H9 (cell line): ENCODE results near the gene UBE2N. TPM values are rescaled to one million over a fixed set of nuclear protein-coding genes. Genes with fewer than 3 reads are reported as not detected.

Source experiments
- DNase-seq: peaks from one replicate; pipeline ENCODE4 v3.0.0-alpha.2; 2017
- H2AFZ ChIP-seq: one replicate; pipeline ENCODE4 v1.6.1; 2013; ENCODE audit warnings: mild to moderate bottlenecking, low read length, control low read depth, moderate library complexity
- H2AK5ac ChIP-seq: 2 replicates; pipeline ENCODE4 v1.6.1; 2013; ENCODE audit warnings: low read length, control low read depth, mixed read lengths; ENCODE audit not compliant: insufficient read length
- H2BK120ac ChIP-seq: one replicate; pipeline ENCODE4 v1.6.1; 2013; ENCODE audit warnings: low read depth, mild to moderate bottlenecking, low read length, control low read depth, inconsistent platforms; ENCODE audit not compliant: poor library complexity, severe bottlenecking
- H2BK12ac ChIP-seq: 2 replicates; pipeline ENCODE4 v1.6.1; 2013; ENCODE audit warnings: low read length, control low read depth, mixed read lengths, low read depth; ENCODE audit not compliant: insufficient read length
- H2BK15ac ChIP-seq: 2 replicates; pipeline ENCODE4 v1.6.1; 2013; ENCODE audit warnings: low read depth, low read length, control low read depth
- H2BK20ac ChIP-seq: one replicate; pipeline ENCODE4 v1.6.1; 2013; ENCODE audit warnings: low read depth, mild to moderate bottlenecking, low read length, control low read depth, inconsistent platforms; ENCODE audit not compliant: poor library complexity, severe bottlenecking
- H2BK5ac ChIP-seq: 2 replicates; pipeline ENCODE4 v1.6.1; 2013; ENCODE audit warnings: low read length, control low read depth, mixed read lengths; ENCODE audit not compliant: insufficient read length
- H3K14ac ChIP-seq: 2 replicates; pipeline ENCODE4 v1.6.1; 2013; ENCODE audit warnings: low read length, control low read depth; ENCODE audit not compliant: insufficient read depth
- H3K18ac ChIP-seq: 2 replicates; pipeline ENCODE4 v1.6.1; 2013; ENCODE audit warnings: low read depth, mild to moderate bottlenecking, mixed read lengths, low read length, control low read depth; ENCODE audit not compliant: insufficient read length
- H3K23ac ChIP-seq: 2 replicates; pipeline ENCODE4 v1.6.1; 2013; ENCODE audit warnings: low read length, control low read depth, mixed read lengths, low read depth; ENCODE audit not compliant: insufficient read length
- H3K23me2 ChIP-seq: 2 replicates; pipeline ENCODE4 v1.6.1; 2013; ENCODE audit warnings: low read depth, mild to moderate bottlenecking, mixed read lengths, low read length, control low read depth; ENCODE audit not compliant: insufficient read length, poor library complexity, severe bottlenecking
- H3K27ac ChIP-seq: 2 replicates; pipeline ENCODE4 v1.5.1; 2013; ENCODE audit warnings: low read length, control low read depth, mixed read lengths, low read depth; ENCODE audit not compliant: insufficient read length
- H3K27me3 ChIP-seq: 2 replicates; pipeline ENCODE4 v1.6.1; 2013; ENCODE audit warnings: low read length, control low read depth, inconsistent platforms; ENCODE audit not compliant: insufficient read depth
- H3K4ac ChIP-seq: 2 replicates; pipeline ENCODE4 v1.6.1; 2013; ENCODE audit warnings: low read depth, mild to moderate bottlenecking, control low read depth, inconsistent platforms, low read length, moderate library complexity
- H3K4me1 ChIP-seq: 2 replicates; pipeline ENCODE4 v1.6.1; 2013; ENCODE audit warnings: low read length, control low read depth, inconsistent platforms; ENCODE audit not compliant: insufficient read depth
- H3K4me2 ChIP-seq: 2 replicates; pipeline ENCODE4 v1.6.1; 2013; ENCODE audit warnings: low read length, control low read depth, mixed read lengths; ENCODE audit not compliant: insufficient read length, insufficient read depth
- H3K56ac ChIP-seq: 2 replicates; pipeline ENCODE4 v1.6.1; 2013; ENCODE audit warnings: low read depth, mild to moderate bottlenecking, mixed read lengths, low read length, control low read depth; ENCODE audit not compliant: insufficient read length
- H3K79me1 ChIP-seq: 2 replicates; pipeline ENCODE4 v1.6.1; 2013; ENCODE audit warnings: low read depth, mild to moderate bottlenecking, moderate library complexity, low read length, control low read depth, inconsistent platforms; ENCODE audit not compliant: insufficient read depth, poor library complexity, severe bottlenecking
- H3K79me2 ChIP-seq: 2 replicates; pipeline ENCODE4 v1.6.1; 2013; ENCODE audit warnings: low read length, control low read depth, inconsistent platforms; ENCODE audit not compliant: insufficient read depth
- H3K9ac ChIP-seq: 2 replicates; pipeline ENCODE4 v1.6.1; 2013; ENCODE audit warnings: low read length, control low read depth, mixed read lengths; ENCODE audit not compliant: insufficient read length; ENCODE audit errors: extremely low read depth
- H3K9me3 ChIP-seq: one replicate; pipeline ENCODE4 v1.6.1; 2013; ENCODE audit warnings: low read depth, low read length, inconsistent platforms; ENCODE audit not compliant: control insufficient read depth
- H3T11ph ChIP-seq: one replicate; pipeline ENCODE4 v1.6.1; 2013; ENCODE audit warnings: mild to moderate bottlenecking, low read length, control low read depth, inconsistent platforms
- H4K20me1 ChIP-seq: one replicate; pipeline ENCODE4 v1.6.1; 2013; ENCODE audit not compliant: control insufficient read depth, insufficient read length, insufficient read depth
- H4K5ac ChIP-seq: 2 replicates; pipeline ENCODE4 v1.6.1; 2013; ENCODE audit warnings: low read depth, mild to moderate bottlenecking, mixed read lengths, low read length, control low read depth; ENCODE audit not compliant: insufficient read length
- H4K8ac ChIP-seq: replicated peaks from 2 replicates; pipeline ENCODE4 v1.6.1; 2013; ENCODE audit warnings: low read length, control low read depth, mixed read lengths, low read depth; ENCODE audit not compliant: insufficient read length
- H4K91ac ChIP-seq: 2 replicates; pipeline ENCODE4 v1.6.1; 2013; ENCODE audit warnings: low read depth, mild to moderate bottlenecking, moderate library complexity, mixed read lengths, low read length, control low read depth; ENCODE audit not compliant: insufficient read length
- H3K27ac Mint-ChIP-seq, 3 experiments: 2 replicates in 2 of 3; 3 replicates in 1 of 3; pipeline ENCODE4 v1.8.0; 2020 to 2021; ENCODE audit warnings: mixed read lengths in 3 of 3, mild to moderate bottlenecking in 1 of 3, moderate library complexity in 1 of 3
- H3K27me3 Mint-ChIP-seq: 2 replicates; pipeline ENCODE4 v1.8.0; 2021; ENCODE audit warnings: low read depth, mild to moderate bottlenecking, moderate library complexity, mixed read lengths
- H3K36me3 Mint-ChIP-seq, 3 experiments: 2 replicates in 2 of 3; 3 replicates in 1 of 3; pipeline ENCODE4 v1.8.0; 2020 to 2021; ENCODE audit warnings: low read depth in 3 of 3, mixed read lengths in 3 of 3; ENCODE audit not compliant: insufficient read depth in 1 of 3
- H3K4me1 Mint-ChIP-seq, 2 experiments: 2 replicates each; pipeline ENCODE4 v1.8.0; 2020; ENCODE audit warnings: mixed read lengths in 2 of 2
- H3K4me3 Mint-ChIP-seq, 2 experiments: 2 replicates in 1 of 2; 3 replicates in 1 of 2; pipeline ENCODE4 v1.8.0; 2020 to 2021; ENCODE audit warnings: mild to moderate bottlenecking in 2 of 2, mixed read lengths in 2 of 2, moderate library complexity in 1 of 2
- H3K9me3 Mint-ChIP-seq, 2 experiments: 2 replicates in 1 of 2; 3 replicates in 1 of 2; pipeline ENCODE4 v1.8.0; 2020; ENCODE audit warnings: mild to moderate bottlenecking in 2 of 2, mixed read lengths in 2 of 2, moderate library complexity in 1 of 2
- WGBS: extraction: QIAGEN DNeasy Blood & Tissue Kit; methylation state at CpG from one replicate; pipeline ENCODE4 v1.1.7; 2013; ENCODE audit warnings: missing lambda C conversion rate, low lambda C conversion rate, mixed read lengths; ENCODE audit not compliant: insufficient read length; ENCODE audit errors: extremely low coverage; 5-methylcytosine and 5-hydroxymethylcytosine counted together
- total RNA-seq: library from RNA; stranded (reverse); gene quantifications from 2 replicates; pipeline ENCODE4 v1.2.1, GENCODE V29; 2021
- TF ChIP-seq, protein P1 (sequence below): fragments of 200-600 bp; sonication (generic); conservative IDR thresholded peaks from 3 replicates; pipeline ENCODE4 v1.8.0; 2021; ENCODE audit warnings: antibody characterized with exemption, mild to moderate bottlenecking

UBE2N gene
- total RNA-seq, 1 experiment from 2014 or later, result 192 TPM

DNA sequence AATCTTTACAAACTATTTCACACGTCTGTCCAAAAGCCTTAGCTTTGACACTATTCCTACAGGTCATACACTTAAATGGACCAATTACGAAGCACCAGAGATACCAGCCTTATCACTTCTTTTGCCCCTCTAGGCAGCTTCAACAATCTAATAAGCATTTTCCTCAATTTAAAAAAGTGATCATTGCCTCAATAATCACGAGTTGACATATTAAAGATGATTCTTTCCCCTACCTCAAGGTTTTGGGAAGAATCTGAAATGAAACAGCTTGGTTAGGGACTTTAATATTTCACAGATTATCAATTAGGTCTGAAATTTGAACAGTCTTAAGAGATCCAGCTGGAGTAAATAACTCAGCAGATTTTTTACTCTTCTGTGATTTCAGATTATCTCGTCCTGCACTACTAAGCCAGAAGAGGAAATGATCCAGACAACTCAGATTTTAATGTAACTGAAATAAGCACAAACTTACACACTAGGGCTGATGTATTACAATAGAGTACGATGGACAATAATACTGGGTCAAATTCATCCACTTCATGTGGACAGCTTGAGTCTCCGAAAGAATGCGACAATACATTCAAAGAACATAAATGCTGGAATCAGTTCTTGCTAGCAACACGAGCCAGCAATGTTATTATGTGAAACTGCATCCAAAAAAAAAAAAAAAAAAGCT is 15.9 kb downstream of the UBE2N start:
- Histone ChIP-seq H3K9me3 (no peaks in the 10 kb centered on the region), H4K5ac (no peak overlapping the region), H3K14ac (no peak overlapping the region), H3K9ac (no peak overlapping the region), H3K4ac (no peak overlapping the region), H3K23ac (no peak overlapping the region), H3K4me1 (peaks cover 6% of the 10 kb centered on the region), H2BK5ac (no peak overlapping the region), H2BK20ac (no peak overlapping the region), H2BK15ac (no peak overlapping the region), H3K56ac (no peak overlapping the region), H3T11ph (no peak overlapping the region), H4K91ac (no peak overlapping the region), H3K79me1 (peaks cover 9% of the 10 kb centered on the region), H2BK12ac (no peak overlapping the region), H4K8ac (no peak overlapping the region), H3K18ac (no peak overlapping the region), H4K20me1 (no peaks in the 10 kb centered on the region), H3K4me2 (no peak overlapping the region), H3K27me3 (no peaks in the 10 kb centered on the region), H2AK5ac (no peak overlapping the region), H3K23me2 (no peaks in the 10 kb centered on the region), H3K27ac (no peak overlapping the region), H2BK120ac (no peak overlapping the region), H3K79me2 (peaks cover 65% of the 10 kb centered on the region), H2AFZ (no peak overlapping the region)
- H3K36me3 Mint-ChIP-seq, result no peaks in the 10 kb centered on the region
- no CpG with 5 or more reads among the region's 8 CpGs for WGBS
- H3K4me3 Mint-ChIP-seq, result no peak overlapping the region
- no peak for DNase-seq
- peak overlapping the region in 1 of 3 experiments; percentile 13; a peak in 3 of 7 replicates for H3K27ac Mint-ChIP-seq
- H3K4me1 Mint-ChIP-seq, result peaks cover 51 to 59% of the 10 kb centered on the region in 2 experiments
- TF ChIP-seq, protein P1, sequence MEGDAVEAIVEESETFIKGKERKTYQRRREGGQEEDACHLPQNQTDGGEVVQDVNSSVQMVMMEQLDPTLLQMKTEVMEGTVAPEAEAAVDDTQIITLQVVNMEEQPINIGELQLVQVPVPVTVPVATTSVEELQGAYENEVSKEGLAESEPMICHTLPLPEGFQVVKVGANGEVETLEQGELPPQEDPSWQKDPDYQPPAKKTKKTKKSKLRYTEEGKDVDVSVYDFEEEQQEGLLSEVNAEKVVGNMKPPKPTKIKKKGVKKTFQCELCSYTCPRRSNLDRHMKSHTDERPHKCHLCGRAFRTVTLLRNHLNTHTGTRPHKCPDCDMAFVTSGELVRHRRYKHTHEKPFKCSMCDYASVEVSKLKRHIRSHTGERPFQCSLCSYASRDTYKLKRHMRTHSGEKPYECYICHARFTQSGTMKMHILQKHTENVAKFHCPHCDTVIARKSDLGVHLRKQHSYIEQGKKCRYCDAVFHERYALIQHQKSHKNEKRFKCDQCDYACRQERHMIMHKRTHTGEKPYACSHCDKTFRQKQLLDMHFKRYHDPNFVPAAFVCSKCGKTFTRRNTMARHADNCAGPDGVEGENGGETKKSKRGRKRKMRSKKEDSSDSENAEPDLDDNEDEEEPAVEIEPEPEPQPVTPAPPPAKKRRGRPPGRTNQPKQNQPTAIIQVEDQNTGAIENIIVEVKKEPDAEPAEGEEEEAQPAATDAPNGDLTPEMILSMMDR, result no peak
- no peaks in the 10 kb centered on the region for H3K9me3 Mint-ChIP-seq
- H3K27me3 Mint-ChIP-seq, result no peaks in the 10 kb centered on the region
